Measurements from ENCODE around the gene RNU6-8. TPM values are rescaled to one million over a fixed set of nuclear protein-coding genes. Genes with fewer than 3 reads are reported as not detected.

RNU6-8 gene
- total and polyA plus RNA-seq, 9 donors = not detected

GRCh38 chr14:32201193-32201815 lies 1.8 kb downstream of the RNU6-8 start:
- Histone ChIP-seq H3K4me1 (ENCODE audit: insufficient read depth) (no peaks in the 10 kb centered on the region), H3K27me3 (no peaks in the 10 kb centered on the region), H3K36me3 (no peaks in the 10 kb centered on the region), H3K9me3 (no peaks in the 10 kb centered on the region), H3K4me3 (peak overlapping the region; percentile 56), H3K27ac (peak overlapping the region; percentile 85 to 90)
- TF ChIP-seq EP300 (IDR thresholded peaks at IDR 0.05) (no peak), CTCF (IDR thresholded peaks at IDR 0.05) (peak in 1 of 3 donors; percentile 4)
- peak; percentile 88 to 95 (median 91) for DNase-seq
- WGBS, 3 donors = 0% methylated on average over 46 of the region's 46 CpGs
- intact Hi-C loops (cut with DNase I) = loop anchor here in 3 of 4 donors (5.0 to 10.0 kb wide), 3 partner anchors 53 to 237 kb away; partner anchors contain the start of gene ARHGAP5 (in 2 of the 3)

GRCh38 chr14:32200368-32201192 lies 2.5 kb downstream of the RNU6-8 start:
- intact Hi-C loops (cut with DNase I) = loop anchor here in 3 of 4 donors (5.0 to 10.0 kb wide), 3 partner anchors 54 to 236 kb away; partner anchors contain the start of gene ARHGAP5 (in 2 of the 3)

GRCh38 chr14:32197919-32198318 lies 5.2 kb downstream of the RNU6-8 start:
- Histone ChIP-seq H3K36me3 (no peaks in the 10 kb centered on the region), H3K4me1 (ENCODE audit: insufficient read depth) (no peaks in the 10 kb centered on the region), H3K27ac (no peak overlapping the region), H3K9me3 (no peaks in the 10 kb centered on the region), H3K4me3 (no peak overlapping the region), H3K27me3 (no peaks in the 10 kb centered on the region)
- TF ChIP-seq EP300 (IDR thresholded peaks at IDR 0.05) = no peak
- no peak for TF ChIP-seq POLR2A (IDR thresholded peaks at IDR 0.05)
- no peak for TF ChIP-seq CTCF (IDR thresholded peaks at IDR 0.05)
- intact Hi-C loops (cut with DNase I) = no loop called here
- WGBS, 3 donors = 54 to 76% (median 61%) methylated on average over 1 of the region's 1 CpG
- no peak for DNase-seq

More at GRCh38 chr14:32200368-32201192, 2.5 kb downstream of the RNU6-8 start:
- WGBS, 3 donors = 4 to 8% (median 4%) methylated on average over 14 of the region's 14 CpGs
- H3K9me3 ChIP-seq = no peaks in the 10 kb centered on the region
- peak in 1 of 3 donors; percentile 4 for TF ChIP-seq CTCF (IDR thresholded peaks at IDR 0.05)
- no peak for TF ChIP-seq POLR2A (IDR thresholded peaks at IDR 0.05)
- DNase-seq = no peak
- no peaks in the 10 kb centered on the region for H3K36me3 ChIP-seq
- H3K4me3 ChIP-seq = peak overlapping the region; percentile 56
- H3K27me3 ChIP-seq = no peaks in the 10 kb centered on the region
- no peaks in the 10 kb centered on the region for H3K4me1 ChIP-seq (ENCODE audit: insufficient read depth)
- peak overlapping the region; percentile 85 to 90 for H3K27ac ChIP-seq

DNA sequence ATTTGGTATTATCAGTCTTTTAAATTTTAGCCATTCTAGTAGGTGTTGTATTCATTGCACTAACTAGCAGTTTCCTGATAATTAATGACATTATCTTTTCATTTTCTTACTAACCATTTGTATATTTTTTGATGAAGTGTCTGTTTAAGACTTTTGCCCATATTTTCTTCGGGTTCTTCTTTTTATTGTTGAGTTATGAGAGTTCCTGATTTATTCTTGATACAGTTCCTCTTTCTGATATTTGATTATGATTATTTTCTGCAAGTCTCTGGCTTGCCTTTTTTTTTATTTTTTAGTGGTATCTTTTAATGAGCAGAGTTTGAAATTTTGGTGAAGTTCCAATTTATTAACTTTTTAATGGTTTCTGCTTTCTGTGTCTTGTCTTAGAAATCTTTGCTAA lies 7.4 kb downstream of the RNU6-8 start:
- TF ChIP-seq POLR2A (IDR thresholded peaks at IDR 0.05) (no peak), CTCF (IDR thresholded peaks at IDR 0.05) (no peak), EP300 (IDR thresholded peaks at IDR 0.05) (no peak)
- Histone ChIP-seq H3K4me1 (ENCODE audit: insufficient read depth) (no peaks in the 10 kb centered on the region), H3K9me3 (no peaks in the 10 kb centered on the region), H3K27ac (no peak overlapping the region), H3K36me3 (no peaks in the 10 kb centered on the region), H3K4me3 (no peak overlapping the region), H3K27me3 (no peaks in the 10 kb centered on the region)
- no peak for DNase-seq
- intact Hi-C loops (cut with DNase I) = no loop called here
- 60 to 68% (median 62%) methylated on average over 1 of the region's 1 CpG for WGBS, 3 donors

Measured in ovary (tissue), 9 donors.